Adrenal gland (tissue), 5 donors: Measurements from ENCODE around the gene SPAG4.

Experiments used
- POLR2A ChIP-seq, 2 donors: fragments of 450-650 bp; IDR thresholded peaks; one replicate each; pipeline ENCODE4 v1.6.1; 2017; ENCODE audit warnings: antibody characterized with exemption in 2 of 2, mild to moderate bottlenecking in 2 of 2, moderate library complexity in 1 of 2
- TF ChIP-seq, protein P1 (sequence below), 6 experiments: fragments of 450-650 bp in 4 of 6; fragments of 200-600 bp in 2 of 6; sonication (generic) in 1 of 6; IDR thresholded peaks; 1 replicate in 5 of 6; 2 replicates in 1 of 6; pipeline versions ENCODE4 v1.5.1 to v1.8.0; 2016 to 2021; ENCODE audit warnings: antibody characterized with exemption in 6 of 6, mild to moderate bottlenecking in 2 of 6, moderate library complexity in 1 of 6
- donor health status: DM: no; HTN: no; CAD: no.

DNA sequence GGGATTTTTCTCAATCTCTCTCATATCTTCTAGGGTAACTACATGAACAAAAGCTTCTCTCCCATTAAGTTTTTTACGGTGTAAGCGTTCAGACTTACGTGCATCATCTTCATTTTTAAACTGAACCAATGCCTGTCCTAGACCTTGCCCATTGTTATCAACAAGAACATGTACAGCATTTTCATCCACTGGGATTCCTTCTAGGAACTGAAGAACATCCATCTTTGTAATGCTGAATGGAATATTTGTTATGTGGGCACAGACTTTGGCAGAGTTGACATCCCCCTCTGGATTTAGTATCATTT lies 37.8 kb downstream of the SPAG4 start:
- TF ChIP-seq, protein P1, sequence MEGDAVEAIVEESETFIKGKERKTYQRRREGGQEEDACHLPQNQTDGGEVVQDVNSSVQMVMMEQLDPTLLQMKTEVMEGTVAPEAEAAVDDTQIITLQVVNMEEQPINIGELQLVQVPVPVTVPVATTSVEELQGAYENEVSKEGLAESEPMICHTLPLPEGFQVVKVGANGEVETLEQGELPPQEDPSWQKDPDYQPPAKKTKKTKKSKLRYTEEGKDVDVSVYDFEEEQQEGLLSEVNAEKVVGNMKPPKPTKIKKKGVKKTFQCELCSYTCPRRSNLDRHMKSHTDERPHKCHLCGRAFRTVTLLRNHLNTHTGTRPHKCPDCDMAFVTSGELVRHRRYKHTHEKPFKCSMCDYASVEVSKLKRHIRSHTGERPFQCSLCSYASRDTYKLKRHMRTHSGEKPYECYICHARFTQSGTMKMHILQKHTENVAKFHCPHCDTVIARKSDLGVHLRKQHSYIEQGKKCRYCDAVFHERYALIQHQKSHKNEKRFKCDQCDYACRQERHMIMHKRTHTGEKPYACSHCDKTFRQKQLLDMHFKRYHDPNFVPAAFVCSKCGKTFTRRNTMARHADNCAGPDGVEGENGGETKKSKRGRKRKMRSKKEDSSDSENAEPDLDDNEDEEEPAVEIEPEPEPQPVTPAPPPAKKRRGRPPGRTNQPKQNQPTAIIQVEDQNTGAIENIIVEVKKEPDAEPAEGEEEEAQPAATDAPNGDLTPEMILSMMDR (IDR thresholded peaks at IDR 0.05), result no peak
- TF ChIP-seq POLR2A (IDR thresholded peaks at IDR 0.05), result no peak
